GM10266 (cell line): ENCODE measurements around the gene OR7A10.
"Not testable (repeated sequence)": the region's sequence is repeated elsewhere in the genome, so short reads cannot be mapped to it uniquely, and the experiment has no call there.

Source experiments
- DNase-seq: peaks from one replicate; pipeline ENCODE4 v3.0.0; 2012; ENCODE audit errors: extremely low spot score
- CTCF ChIP-seq: IDR thresholded peaks from 2 replicates; pipeline ENCODE4 v1.5.1; 2012; ENCODE audit warnings: mild to moderate bottlenecking, low read depth; ENCODE audit not compliant: control insufficient read depth, insufficient read depth; ENCODE audit errors: missing control alignments

OR7A10 gene

GRCh38 chr19:14795078-14795721 is 53.5 kb downstream of the OR7A10 start:
- DNase-seq = no peak
- no peak for TF ChIP-seq CTCF

DNA sequence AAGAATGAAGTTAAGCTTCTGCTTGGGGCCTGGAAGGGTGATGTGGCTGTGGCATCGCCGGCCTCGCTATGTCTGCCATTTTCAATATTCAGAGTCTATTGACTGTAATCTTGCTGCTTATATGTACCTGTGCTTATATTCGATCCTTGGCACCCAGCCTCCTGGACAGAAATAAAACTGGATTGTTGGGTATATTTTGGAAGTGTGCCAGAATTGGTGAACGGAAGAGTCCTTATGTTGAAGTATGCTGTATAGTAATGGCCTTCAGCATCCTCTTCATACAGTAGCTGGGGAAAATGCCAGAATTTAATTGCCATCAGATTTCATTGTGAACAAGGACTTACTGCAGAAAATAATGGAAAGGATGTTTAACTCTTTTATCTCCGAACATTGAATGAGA is 56.5 kb downstream of the OR7A10 start:
- not testable (repeated sequence) for DNase-seq
